Measurements from ENCODE around the gene NUS1.

Gene NUS1

GRCh38 chr6:117666881-117667280, 8.4 kb upstream of the NUS1 start:
- no peak for TF ChIP-seq CTCF (IDR thresholded peaks at IDR 0.05)

GRCh38 chr6:117668736-117669135, 6.5 kb upstream of the NUS1 start:
- no peak for TF ChIP-seq CTCF (IDR thresholded peaks at IDR 0.05)

GRCh38 chr6:117674503-117674902, 766 bp upstream of the NUS1 start:
- no peak for TF ChIP-seq CTCF (IDR thresholded peaks at IDR 0.05)

- no peak for TF ChIP-seq CTCF (IDR thresholded peaks at IDR 0.05)
Observed at GRCh38 chr6:117676577-117677218, 1.4 kb downstream of the NUS1 start.

GRCh38 chr6:117677553-117678141, 2.4 kb downstream of the NUS1 start:
- no peak for TF ChIP-seq CTCF (IDR thresholded peaks at IDR 0.05)

- no peak for TF ChIP-seq CTCF (IDR thresholded peaks at IDR 0.05)
Observed at GRCh38 chr6:117681162-117681741, 6.0 kb downstream of the NUS1 start.

GRCh38 chr6:117684749-117685148, 9.5 kb downstream of the NUS1 start:
- TF ChIP-seq CTCF (IDR thresholded peaks at IDR 0.05) = no peak
